HG02623 (cell line): ENCODE data around the gene SNX13.

ENCODE experiments used
- ATAC-seq: cut with Tn5 transposase; IDR thresholded peaks from one replicate; pipeline ENCODE4 v1.9.1; 2021; ENCODE audit warnings: moderate library complexity; ENCODE audit not compliant: unreplicated experiment

Gene SNX13

GRCh38 chr7:17786314-17786852 is 153.9 kb downstream of the SNX13 start:
- ATAC-seq = no peak

GRCh38 chr7:17782216-17782549 is 158.1 kb downstream of the SNX13 start:
- ATAC-seq = no peak

- no peak for ATAC-seq
These were observed 158.6 kb downstream of the SNX13 start for GRCh38 chr7:17781491-17782215.

GRCh38 chr7:17779381-17779780 is 160.9 kb downstream of the SNX13 start:
- ATAC-seq = no peak

- no peak for ATAC-seq
These were observed 165.5 kb downstream of the SNX13 start for GRCh38 chr7:17774716-17775288.

- ATAC-seq = no peak
These were observed 166.0 kb downstream of the SNX13 start for GRCh38 chr7:17774248-17774647.

GRCh38 chr7:17773289-17773626 is 167.0 kb downstream of the SNX13 start:
- no peak for ATAC-seq

GRCh38 chr7:17772581-17773288 is 167.6 kb downstream of the SNX13 start:
- ATAC-seq = no peak

GRCh38 chr7:17771901-17772408 is 168.3 kb downstream of the SNX13 start:
- no peak for ATAC-seq

GRCh38 chr7:17770710-17771375 is 169.5 kb downstream of the SNX13 start:
- no peak for ATAC-seq

GRCh38 chr7:17769918-17770317 is 170.4 kb downstream of the SNX13 start:
- ATAC-seq = peak; percentile 71

- ATAC-seq = no peak
These were observed 182.3 kb downstream of the SNX13 start for GRCh38 chr7:17758008-17758407.

- no peak for ATAC-seq
These were observed 194.2 kb downstream of the SNX13 start for GRCh38 chr7:17746020-17746530.

GRCh38 chr7:17745610-17746009 is 194.7 kb downstream of the SNX13 start:
- ATAC-seq = no peak

- ATAC-seq = no peak
These were observed 197.0 kb downstream of the SNX13 start for GRCh38 chr7:17743316-17743715.

- ATAC-seq = no peak
These were observed 198.9 kb downstream of the SNX13 start for GRCh38 chr7:17741426-17741825.
